Stimulated activated naive CD8-positive, alpha-beta T cell treated with anti-CD3 and anti-CD28 coated beads, Interleukin-15, Interleukin-2, amounts not matched to agents 100 ng/mL and 50 ng/mL, for 24 hours (primary cell): ENCODE data around the gene B4GALT1.

Experiments used
- H3K27ac Mint-ChIP-seq: one replicate; pipeline ENCODE4 v1.8.0; 2021; ENCODE audit warnings: mild to moderate bottlenecking, mixed read lengths
- H3K27me3 Mint-ChIP-seq: one replicate; pipeline ENCODE4 v1.8.0; 2021; ENCODE audit warnings: mixed read lengths
- H3K36me3 Mint-ChIP-seq: one replicate; pipeline ENCODE4 v1.8.0; 2021; ENCODE audit warnings: low read depth, mixed read lengths
- H3K4me1 Mint-ChIP-seq: one replicate; pipeline ENCODE4 v1.8.0; 2021; ENCODE audit warnings: low read depth, mixed read lengths
- H3K4me3 Mint-ChIP-seq: one replicate; pipeline ENCODE4 v1.8.0; 2021; ENCODE audit warnings: mild to moderate bottlenecking, mixed read lengths
- H3K9me3 Mint-ChIP-seq: one replicate; pipeline ENCODE4 v1.8.0; 2021; ENCODE audit warnings: mixed read lengths

B4GALT1 gene

DNA sequence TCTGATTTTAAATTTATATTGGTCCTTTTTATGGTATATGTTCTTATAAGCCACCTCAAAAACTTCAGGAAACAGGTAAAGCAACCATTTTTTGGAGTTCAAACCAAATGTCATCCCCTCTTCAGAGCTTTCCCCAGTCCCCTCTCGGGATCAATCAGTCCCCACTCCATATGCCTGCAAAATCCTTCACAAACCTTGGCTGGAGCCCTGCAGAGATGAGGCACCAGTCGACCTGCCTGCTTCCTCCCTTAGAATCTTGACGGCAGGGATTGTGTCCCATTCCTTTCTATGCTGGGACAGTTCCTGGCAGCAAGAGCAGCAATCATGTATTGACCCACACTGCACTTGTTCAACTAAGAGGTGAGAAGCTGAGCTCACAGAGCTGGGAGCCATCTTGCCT, 22.6 kb downstream of the B4GALT1 start:
- Mint-ChIP-seq H3K27ac (peak overlapping the region; percentile 78), H3K36me3 (peaks cover 26% of the 10 kb centered on the region), H3K4me1 (peaks cover 90% of the 10 kb centered on the region), H3K9me3 (no peaks in the 10 kb centered on the region), H3K27me3 (no peaks in the 10 kb centered on the region), H3K4me3 (no peak overlapping the region)

DNA sequence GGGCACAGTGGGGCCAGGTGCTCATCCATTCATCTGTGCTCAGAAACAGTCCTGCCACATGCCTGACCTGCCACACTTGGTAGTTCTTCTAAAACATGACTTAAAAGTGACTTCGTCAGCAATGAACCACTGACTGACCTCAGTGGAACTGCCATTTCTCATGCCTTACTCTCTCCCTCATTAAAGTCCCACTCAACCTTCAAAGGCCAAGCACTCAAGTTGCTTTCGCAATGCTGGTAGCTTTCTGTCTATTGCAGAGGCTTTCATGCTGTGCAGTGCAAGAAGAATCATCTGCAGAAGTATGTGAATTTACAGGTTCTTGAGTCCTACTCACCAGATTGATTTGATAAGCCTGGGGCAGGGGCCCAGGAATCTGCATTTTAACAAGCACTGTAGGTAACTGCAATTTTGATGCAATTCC, 23.9 kb downstream of the B4GALT1 start:
- H3K4me1 Mint-ChIP-seq: peaks cover 94% of the 10 kb centered on the region
- peaks cover 26% of the 10 kb centered on the region for H3K36me3 Mint-ChIP-seq
- no peaks in the 10 kb centered on the region for H3K9me3 Mint-ChIP-seq
- peak overlapping the region; percentile 10 for H3K4me3 Mint-ChIP-seq
- H3K27ac Mint-ChIP-seq: peak overlapping the region; percentile 76
- H3K27me3 Mint-ChIP-seq: no peaks in the 10 kb centered on the region

DNA sequence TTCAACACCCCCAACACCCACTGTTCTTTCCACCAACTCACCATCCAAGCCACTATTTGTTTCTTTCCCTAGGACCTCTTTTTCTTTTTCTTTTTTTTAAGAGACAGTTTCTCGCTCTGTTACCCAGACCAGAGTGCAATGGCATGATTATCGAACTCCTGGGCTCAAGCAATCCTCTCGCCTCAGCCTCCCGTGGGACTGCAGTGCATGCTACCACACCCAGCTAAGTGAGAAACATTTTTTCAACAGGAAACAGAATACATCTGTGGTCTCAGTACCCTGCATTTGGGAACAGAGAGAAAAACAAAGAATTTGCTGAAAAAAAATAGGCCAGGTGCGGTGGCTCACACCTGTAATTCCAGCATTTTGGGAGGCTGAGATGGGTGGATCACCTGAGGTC, 24.6 kb downstream of the B4GALT1 start:
- H3K27ac Mint-ChIP-seq: peak overlapping the region; percentile 76
- peak overlapping the region; percentile 53 for H3K4me3 Mint-ChIP-seq
- H3K27me3 Mint-ChIP-seq: no peaks in the 10 kb centered on the region
- no peaks in the 10 kb centered on the region for H3K9me3 Mint-ChIP-seq
- peaks cover 24% of the 10 kb centered on the region for H3K36me3 Mint-ChIP-seq
- H3K4me1 Mint-ChIP-seq: peaks cover 97% of the 10 kb centered on the region

DNA sequence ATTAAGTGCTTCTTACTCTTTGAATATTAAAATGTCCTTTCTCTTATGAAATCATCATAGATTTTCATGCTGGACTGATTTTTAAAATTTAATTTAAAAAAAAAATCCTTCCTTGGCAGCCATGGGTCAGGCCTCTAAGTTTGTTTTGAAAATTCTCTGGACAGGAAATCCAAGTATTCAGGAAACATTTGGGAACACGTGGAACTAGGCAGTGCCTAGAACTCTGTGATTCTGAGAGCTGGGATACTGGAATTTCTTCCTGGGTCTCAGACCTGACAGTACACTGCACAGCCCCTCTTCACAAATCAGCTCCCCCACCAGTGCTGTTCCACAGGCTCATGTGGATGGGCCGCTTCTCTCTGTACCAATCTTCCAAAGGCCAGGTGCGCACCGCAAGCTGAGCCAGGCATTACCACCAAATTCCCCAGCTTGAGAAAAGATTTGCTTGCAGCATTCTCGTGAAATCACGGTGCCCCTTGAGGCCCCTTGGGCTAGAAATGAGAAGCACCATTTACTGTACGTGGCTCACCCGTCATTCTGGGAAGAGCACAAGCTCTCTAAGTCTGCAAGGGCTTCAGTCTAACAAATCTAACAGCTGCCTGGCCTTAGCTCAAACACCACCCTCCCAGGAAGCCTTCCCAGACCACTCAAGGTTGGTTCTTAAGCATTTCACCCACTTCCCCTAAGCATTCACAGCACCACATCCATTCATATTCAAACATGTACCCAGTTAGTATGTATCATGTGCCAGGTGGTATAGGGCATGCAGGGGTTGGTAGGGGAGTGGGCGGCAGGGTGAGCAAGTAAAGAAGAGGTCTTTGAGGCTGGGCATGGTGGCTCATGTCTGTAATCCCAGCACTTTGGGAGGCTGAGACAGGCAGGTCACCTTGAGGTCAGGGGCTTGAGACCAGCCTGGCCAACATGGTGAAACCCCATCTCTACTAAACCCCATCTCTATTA, 26.5 kb downstream of the B4GALT1 start:
- no peak overlapping the region for H3K4me3 Mint-ChIP-seq
- H3K27ac Mint-ChIP-seq: peak overlapping the region; percentile 63
- H3K36me3 Mint-ChIP-seq: peaks cover 17% of the 10 kb centered on the region

DNA sequence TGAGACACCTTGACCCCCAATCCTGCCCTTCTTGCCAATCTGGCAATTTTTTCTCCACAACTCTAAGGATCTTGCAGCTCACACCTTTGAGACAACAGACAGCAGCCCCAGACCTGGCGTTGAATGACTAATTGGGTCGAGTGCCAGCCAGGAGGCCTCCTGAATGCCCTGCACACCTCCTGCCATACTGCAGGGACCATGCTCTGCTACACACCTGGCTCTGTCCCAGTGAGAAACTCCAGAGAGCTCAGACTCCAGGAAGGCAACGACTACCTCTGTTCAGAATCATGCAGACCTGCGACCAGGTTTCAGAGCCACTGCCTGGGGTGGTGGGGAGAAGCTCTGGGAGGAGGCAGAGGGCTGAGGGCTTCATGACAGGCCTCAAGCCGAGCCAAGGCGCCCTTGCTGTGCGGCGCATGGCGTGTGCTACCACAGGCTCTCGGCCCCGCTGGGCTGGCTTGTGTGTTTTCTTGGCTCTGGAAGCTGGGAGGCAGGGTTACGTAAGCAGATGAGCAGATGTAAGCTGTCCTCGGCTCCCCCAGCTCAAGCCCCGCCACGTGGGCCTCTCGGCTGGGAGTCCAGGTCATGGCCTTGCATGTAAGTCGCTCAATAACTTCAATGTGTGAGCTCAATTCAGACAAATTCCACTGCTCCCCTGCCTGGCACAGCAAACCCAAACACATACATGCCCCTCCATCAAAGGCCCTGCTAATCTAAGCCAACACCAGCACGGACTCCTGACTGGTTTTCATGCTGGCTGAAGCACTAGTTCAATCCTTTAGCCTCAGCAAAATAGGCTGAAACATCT, 27.5 kb downstream of the B4GALT1 start:
- no peak overlapping the region for H3K4me3 Mint-ChIP-seq
- H3K27me3 Mint-ChIP-seq: no peaks in the 10 kb centered on the region
- no peaks in the 10 kb centered on the region for H3K9me3 Mint-ChIP-seq
- peaks cover 94% of the 10 kb centered on the region for H3K4me1 Mint-ChIP-seq
- H3K36me3 Mint-ChIP-seq: peaks cover 20% of the 10 kb centered on the region
- H3K27ac Mint-ChIP-seq: peak overlapping the region; percentile 70

More for the DNA sequence above, 26.5 kb downstream of the B4GALT1 start:
- peaks cover 97% of the 10 kb centered on the region for H3K4me1 Mint-ChIP-seq
- no peaks in the 10 kb centered on the region for H3K27me3 Mint-ChIP-seq
- H3K9me3 Mint-ChIP-seq: no peaks in the 10 kb centered on the region

DNA sequence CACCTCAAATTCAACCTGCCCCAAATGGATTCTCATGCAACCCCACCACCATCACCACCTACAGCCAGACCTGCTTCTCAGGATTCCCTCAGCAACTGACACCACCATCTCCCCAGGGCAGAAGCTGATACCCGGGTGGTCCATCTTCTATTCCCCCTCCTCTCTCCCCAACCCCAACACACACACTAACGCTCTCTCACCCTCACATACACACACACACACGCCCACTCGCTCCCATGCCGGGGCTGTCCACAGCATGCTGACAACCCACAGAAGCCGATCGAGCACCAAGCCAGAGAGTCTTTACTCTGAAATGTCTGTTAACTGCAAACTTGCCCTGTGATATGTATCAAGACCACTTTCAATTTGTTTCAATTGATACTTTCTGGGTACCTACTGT, 28.4 kb downstream of the B4GALT1 start:
- peak overlapping the region; percentile 59 for H3K27ac Mint-ChIP-seq
- no peaks in the 10 kb centered on the region for H3K9me3 Mint-ChIP-seq
- peaks cover 20% of the 10 kb centered on the region for H3K36me3 Mint-ChIP-seq
- peaks cover 85% of the 10 kb centered on the region for H3K4me1 Mint-ChIP-seq
- H3K27me3 Mint-ChIP-seq: no peaks in the 10 kb centered on the region
- H3K4me3 Mint-ChIP-seq: peak overlapping the region; percentile 18

DNA sequence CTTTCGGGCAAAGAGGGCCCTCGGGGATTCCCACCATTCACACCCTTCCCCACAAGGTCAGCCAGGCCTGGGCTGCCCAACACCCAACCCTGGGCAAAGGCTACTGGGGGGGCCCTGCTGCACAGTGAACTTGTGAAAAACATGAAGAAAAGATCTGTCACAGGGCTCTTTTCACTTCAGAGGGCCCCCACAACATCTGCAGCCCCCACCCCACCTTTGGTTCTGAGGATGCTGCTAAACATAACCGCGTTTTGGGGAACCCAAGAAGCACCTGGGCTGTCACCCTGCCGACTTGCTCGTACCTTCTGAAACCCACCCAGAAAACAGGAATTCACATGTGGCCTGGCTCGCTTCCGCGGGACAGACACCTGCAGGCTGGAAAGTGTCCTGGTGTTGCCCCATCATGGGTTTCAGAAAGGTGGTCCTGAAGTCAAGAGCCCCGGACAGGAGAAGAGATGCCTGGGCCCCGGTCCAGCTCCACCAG, 29.3 kb downstream of the B4GALT1 start:
- Mint-ChIP-seq H3K36me3 (peaks cover 26% of the 10 kb centered on the region), H3K9me3 (no peaks in the 10 kb centered on the region), H3K27ac (peak overlapping the region; percentile 61), H3K27me3 (no peaks in the 10 kb centered on the region), H3K4me3 (no peak overlapping the region), H3K4me1 (peaks cover 77% of the 10 kb centered on the region)

DNA sequence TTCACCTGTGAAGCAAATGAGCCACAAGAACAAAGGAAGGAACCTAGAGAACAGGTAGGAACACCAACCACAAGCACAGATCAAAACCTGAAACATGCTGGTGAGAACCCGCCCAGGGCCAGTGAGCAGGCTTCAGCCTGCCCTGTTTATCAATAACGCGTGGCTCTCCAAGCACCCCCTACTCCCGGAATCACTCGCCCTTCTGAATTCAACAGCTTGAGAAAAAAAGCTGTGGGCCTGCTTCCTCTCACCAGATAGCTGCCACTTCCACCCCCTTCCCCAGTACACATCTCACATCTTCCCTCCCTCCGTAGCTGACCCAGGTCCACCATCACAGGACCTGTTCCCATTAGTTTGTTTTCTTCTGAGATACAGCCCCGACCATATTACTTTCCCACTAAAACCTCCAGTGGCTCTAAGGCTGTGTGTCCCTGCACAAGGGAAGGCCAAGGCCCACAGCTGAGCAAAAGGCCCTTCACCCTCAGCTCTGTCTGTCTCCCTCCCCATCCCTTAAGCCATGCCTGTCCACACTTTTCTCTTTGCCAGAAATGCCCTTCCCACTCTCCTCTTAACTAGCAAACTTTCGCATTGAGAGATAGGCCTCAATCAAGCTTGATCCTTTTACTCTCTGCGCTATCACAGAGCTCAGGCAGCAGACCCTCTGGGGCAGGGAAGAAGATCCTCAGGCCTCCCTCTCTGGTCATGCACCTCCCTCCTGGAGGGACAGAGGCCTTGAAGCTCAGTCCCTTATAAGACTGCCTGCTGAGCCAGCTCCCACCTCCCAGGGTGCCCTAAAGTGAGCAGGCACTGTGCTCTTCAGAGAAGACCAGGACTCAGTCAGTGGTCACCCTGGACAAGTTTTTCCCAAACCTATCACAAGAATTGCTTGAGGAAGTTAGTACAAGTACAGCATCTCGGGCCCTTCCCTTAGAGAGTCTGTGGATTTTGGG, 30.1 kb downstream of the B4GALT1 start:
- Mint-ChIP-seq H3K4me1 (peaks cover 75% of the 10 kb centered on the region), H3K9me3 (no peaks in the 10 kb centered on the region), H3K4me3 (no peak overlapping the region), H3K27me3 (no peaks in the 10 kb centered on the region), H3K36me3 (peaks cover 26% of the 10 kb centered on the region), H3K27ac (peak overlapping the region; percentile 61)

DNA sequence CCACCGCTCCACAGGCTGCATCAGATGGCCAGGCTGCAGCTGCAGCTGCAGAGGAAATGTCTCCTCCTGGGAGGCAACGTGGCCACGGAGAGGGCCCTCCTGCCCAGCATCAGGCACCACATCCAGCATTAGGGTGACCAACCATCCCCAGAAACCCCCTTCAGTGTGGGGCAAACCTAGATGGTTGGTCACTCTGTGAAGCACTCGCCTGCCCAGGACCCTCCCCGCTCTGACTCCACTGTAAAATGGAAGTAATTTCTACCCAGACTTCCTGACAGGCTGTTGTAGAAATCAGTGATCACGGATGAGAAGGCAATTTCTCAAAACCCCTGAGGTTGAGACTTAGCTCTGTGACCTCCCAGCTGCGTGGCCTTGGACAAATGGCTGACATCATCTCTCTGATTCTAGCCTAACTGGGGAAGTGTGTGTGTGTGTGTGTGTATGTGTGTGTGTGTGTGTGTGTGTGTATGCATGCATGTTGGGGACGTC, 31.6 kb downstream of the B4GALT1 start:
- Mint-ChIP-seq H3K27me3 (no peaks in the 10 kb centered on the region), H3K9me3 (no peaks in the 10 kb centered on the region), H3K4me1 (peaks cover 75% of the 10 kb centered on the region), H3K4me3 (no peak overlapping the region), H3K27ac (peak overlapping the region; percentile 46), H3K36me3 (peaks cover 33% of the 10 kb centered on the region)

DNA sequence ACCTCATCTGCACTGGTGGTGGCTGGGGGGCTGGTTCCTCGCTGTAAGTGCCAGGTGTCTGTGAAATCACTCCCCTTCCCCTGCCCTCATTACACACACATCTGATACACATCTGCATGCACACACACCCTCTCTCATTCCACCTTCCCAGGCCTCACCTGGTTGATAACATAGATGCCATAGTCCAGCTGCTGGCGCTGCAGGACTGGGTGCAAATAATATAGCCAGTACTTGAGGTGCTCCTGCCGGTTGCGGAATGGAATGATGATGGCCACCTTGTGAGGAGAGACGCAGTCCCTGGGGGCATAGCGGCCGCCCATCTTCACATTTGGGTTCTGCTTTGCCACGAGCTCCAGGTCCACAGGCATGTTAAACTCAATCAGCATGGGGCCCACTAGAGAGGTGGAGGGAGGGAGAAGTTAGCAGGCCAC, 32.1 kb downstream of the B4GALT1 start:
- Mint-ChIP-seq H3K36me3 (peaks cover 37% of the 10 kb centered on the region), H3K27ac (no peak overlapping the region), H3K9me3 (no peaks in the 10 kb centered on the region), H3K4me1 (peaks cover 77% of the 10 kb centered on the region), H3K4me3 (no peak overlapping the region), H3K27me3 (no peaks in the 10 kb centered on the region)

DNA sequence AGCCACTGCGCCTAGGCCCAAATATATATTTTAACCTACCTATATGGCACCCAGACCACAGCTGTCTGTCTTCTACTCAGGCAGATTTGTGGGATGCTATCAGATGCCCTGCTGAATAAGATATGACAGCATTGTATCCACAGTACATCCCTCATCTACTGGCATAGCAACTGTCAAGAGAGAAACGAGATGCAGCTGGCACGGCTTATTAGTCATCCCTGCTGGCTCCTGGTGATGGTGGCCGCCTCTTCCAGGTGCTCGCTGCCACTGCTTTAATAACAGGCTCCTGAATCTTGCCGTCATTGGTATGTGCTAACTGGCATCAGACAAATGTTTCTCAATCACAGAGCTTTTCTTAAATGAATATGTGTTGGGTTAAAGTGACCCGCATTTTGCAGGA, 34.0 kb downstream of the B4GALT1 start:
- no peak overlapping the region for H3K27ac Mint-ChIP-seq
- no peaks in the 10 kb centered on the region for H3K27me3 Mint-ChIP-seq
- peaks cover 72% of the 10 kb centered on the region for H3K4me1 Mint-ChIP-seq
- H3K9me3 Mint-ChIP-seq: no peaks in the 10 kb centered on the region
- H3K36me3 Mint-ChIP-seq: peaks cover 51% of the 10 kb centered on the region
- H3K4me3 Mint-ChIP-seq: no peak overlapping the region

DNA sequence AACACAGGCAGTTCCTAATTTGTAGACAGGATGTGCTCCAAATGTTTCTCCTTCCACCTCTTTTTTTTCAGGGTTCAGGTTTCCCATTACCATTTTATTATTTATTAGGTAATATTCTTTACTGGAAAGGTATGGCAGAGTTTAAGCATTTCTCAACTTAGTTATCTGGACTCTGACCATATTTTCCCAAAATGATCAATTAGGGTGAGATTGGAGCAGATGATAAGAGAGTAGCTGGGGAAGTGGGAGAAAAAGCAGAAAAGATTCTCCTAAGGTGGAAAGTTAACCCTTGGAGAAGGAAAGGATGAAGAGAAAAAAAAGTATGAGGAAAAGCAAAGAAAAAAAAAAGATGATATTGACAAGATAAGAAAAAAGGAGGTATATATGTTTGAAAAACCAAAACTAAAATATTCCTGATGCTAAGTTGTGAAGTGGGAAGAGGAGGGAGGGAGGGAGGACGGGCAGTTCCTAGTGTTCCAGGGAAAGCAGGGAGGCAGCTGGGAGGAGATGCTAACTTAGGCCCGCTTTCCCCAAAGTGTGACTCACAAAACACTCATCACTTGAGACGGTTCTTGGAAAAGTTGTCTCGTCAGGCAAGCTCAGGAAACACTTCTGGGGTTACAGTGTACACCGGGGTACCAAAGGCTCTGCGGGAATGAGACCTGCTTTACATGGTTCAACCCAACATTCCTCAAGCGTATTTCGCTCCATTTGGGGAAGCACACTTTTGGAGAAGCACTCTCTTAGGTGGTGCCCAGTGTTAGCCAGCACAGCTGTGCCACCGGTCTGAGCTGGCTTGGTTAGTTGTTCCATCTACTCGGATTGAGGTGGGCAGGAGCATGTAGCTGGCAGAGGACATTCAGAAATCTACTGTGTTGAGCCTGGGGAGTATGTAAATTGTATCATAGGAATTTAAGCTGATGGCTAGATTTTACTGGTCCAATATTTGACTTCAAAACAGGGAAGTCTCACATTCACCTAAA, 35.1 kb downstream of the B4GALT1 start:
- peak overlapping the region; percentile 43 for H3K27ac Mint-ChIP-seq
- H3K9me3 Mint-ChIP-seq: no peaks in the 10 kb centered on the region
- peaks cover 69% of the 10 kb centered on the region for H3K4me1 Mint-ChIP-seq
- no peaks in the 10 kb centered on the region for H3K27me3 Mint-ChIP-seq
- peaks cover 62% of the 10 kb centered on the region for H3K36me3 Mint-ChIP-seq
- H3K4me3 Mint-ChIP-seq: no peak overlapping the region
